HG02885 (cell line): Measurements from ENCODE around the gene CCDC192.
A peak's percentile ranks its signal among the peaks of the same experiment; 100 is the strongest.

Source experiments
- ATAC-seq: cut with Tn5 transposase; IDR thresholded peaks from one replicate; pipeline ENCODE4 v1.9.1; 2021; ENCODE audit warnings: mild to moderate bottlenecking; ENCODE audit not compliant: unreplicated experiment, poor library complexity

Gene CCDC192

GRCh38 chr5:127942246-127943060 is 239.3 kb downstream of the CCDC192 start:
- no peak for ATAC-seq

- ATAC-seq = peak; percentile 78
Observed at GRCh38 chr5:127943061-127943371, 239.8 kb downstream of the CCDC192 start.

GRCh38 chr5:127944125-127944524 is 240.9 kb downstream of the CCDC192 start:
- no peak for ATAC-seq

GRCh38 chr5:127947941-127948340 is 244.8 kb downstream of the CCDC192 start:
- no peak for ATAC-seq

- ATAC-seq = no peak
Observed at GRCh38 chr5:127950707-127951391, 247.7 kb downstream of the CCDC192 start.

- peak; percentile 40 for ATAC-seq
Observed at GRCh38 chr5:127951791-127952190, 248.6 kb downstream of the CCDC192 start.

- ATAC-seq = no peak
Observed at GRCh38 chr5:127957183-127957582, 254.0 kb downstream of the CCDC192 start.

- no peak for ATAC-seq
Observed at GRCh38 chr5:127957701-127958239, 254.6 kb downstream of the CCDC192 start.

GRCh38 chr5:127958421-127959011 is 255.3 kb downstream of the CCDC192 start:
- no peak for ATAC-seq

GRCh38 chr5:127959152-127959764 is 256.1 kb downstream of the CCDC192 start:
- ATAC-seq = no peak

GRCh38 chr5:127960270-127960691 is 257.1 kb downstream of the CCDC192 start:
- ATAC-seq = no peak

- ATAC-seq = no peak
Observed at GRCh38 chr5:127961006-127961762, 258.0 kb downstream of the CCDC192 start.

- no peak for ATAC-seq
Observed at GRCh38 chr5:127961763-127962145, 258.6 kb downstream of the CCDC192 start.

- no peak for ATAC-seq
Observed at GRCh38 chr5:127962491-127962890, 259.3 kb downstream of the CCDC192 start.

- no peak for ATAC-seq
Observed at GRCh38 chr5:127963233-127963632, 260.0 kb downstream of the CCDC192 start.

- no peak for ATAC-seq
Observed at GRCh38 chr5:127963931-127964330, 260.7 kb downstream of the CCDC192 start.

- no peak for ATAC-seq
Observed at GRCh38 chr5:127967323-127967982, 264.3 kb downstream of the CCDC192 start.

GRCh38 chr5:127967983-127968592 is 264.9 kb downstream of the CCDC192 start:
- ATAC-seq = no peak

GRCh38 chr5:127969002-127969401 is 265.8 kb downstream of the CCDC192 start:
- ATAC-seq = no peak
